T-helper 1 cell (primary cell): ENCODE data around the gene BRSK1.

ENCODE experiments used
- DNase-seq, 5 donors: peaks; one replicate each; pipeline ENCODE4 v3.0.0-alpha.2; 2012 to 2020

The BRSK1 gene

GRCh38 chr19:55353803-55354697 lies 70.3 kb downstream of the BRSK1 start:
- peak; percentile 53 to 77 (median 62) for DNase-seq

- no peak for DNase-seq
Measured at GRCh38 chr19:55354698-55355212, 71.0 kb downstream of the BRSK1 start, which contains the start of gene COX6B2. COX6B2 (minus strand) TSS chr19:55354719; CDS start chr19:55354521, 198 bp downstream.

- no peak for DNase-seq
Measured at GRCh38 chr19:55355213-55355821, 71.5 kb downstream of the BRSK1 start.

- no peak for DNase-seq
Measured at GRCh38 chr19:55358493-55358892, 74.7 kb downstream of the BRSK1 start.

- no peak for DNase-seq
Measured at GRCh38 chr19:55358943-55359908, 75.4 kb downstream of the BRSK1 start.

- DNase-seq = no peak
Measured at GRCh38 chr19:55360902-55361301, 77.1 kb downstream of the BRSK1 start.
